ENCODE results near the gene CACNA2D3. TPM values are rescaled to one million over a fixed set of nuclear protein-coding genes. Genes with fewer than 3 reads are reported as not detected.

The CACNA2D3 gene
- total RNA-seq, 4 donors from 2014 or later: 0.27 to 1.5 (median 0.79) TPM

DNA sequence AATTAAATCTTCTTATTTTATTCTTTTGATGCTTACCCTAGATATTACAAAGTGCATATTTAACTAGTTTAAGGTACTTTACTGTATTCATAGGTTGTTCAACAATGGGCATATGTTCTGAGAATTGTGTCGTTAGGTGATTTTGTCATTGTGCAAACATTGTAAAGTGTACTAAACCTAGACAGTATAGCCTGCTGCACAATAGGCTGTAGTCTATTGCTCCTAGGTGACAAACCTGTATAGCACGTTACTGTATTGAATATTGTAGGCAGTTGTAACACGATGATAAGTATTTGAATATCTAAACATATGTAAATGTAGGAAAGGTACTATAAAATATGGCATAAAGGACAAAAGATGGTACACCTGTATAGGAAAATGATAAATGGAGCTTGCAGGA is 100.7 kb downstream of the CACNA2D3 start:
- no peak for DNase-seq (ENCODE audit: low spot score in 2 of 2)
- TF ChIP-seq, protein P1, sequence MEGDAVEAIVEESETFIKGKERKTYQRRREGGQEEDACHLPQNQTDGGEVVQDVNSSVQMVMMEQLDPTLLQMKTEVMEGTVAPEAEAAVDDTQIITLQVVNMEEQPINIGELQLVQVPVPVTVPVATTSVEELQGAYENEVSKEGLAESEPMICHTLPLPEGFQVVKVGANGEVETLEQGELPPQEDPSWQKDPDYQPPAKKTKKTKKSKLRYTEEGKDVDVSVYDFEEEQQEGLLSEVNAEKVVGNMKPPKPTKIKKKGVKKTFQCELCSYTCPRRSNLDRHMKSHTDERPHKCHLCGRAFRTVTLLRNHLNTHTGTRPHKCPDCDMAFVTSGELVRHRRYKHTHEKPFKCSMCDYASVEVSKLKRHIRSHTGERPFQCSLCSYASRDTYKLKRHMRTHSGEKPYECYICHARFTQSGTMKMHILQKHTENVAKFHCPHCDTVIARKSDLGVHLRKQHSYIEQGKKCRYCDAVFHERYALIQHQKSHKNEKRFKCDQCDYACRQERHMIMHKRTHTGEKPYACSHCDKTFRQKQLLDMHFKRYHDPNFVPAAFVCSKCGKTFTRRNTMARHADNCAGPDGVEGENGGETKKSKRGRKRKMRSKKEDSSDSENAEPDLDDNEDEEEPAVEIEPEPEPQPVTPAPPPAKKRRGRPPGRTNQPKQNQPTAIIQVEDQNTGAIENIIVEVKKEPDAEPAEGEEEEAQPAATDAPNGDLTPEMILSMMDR (IDR thresholded peaks at IDR 0.05): no peak
- no peak for TF ChIP-seq POLR2A (IDR thresholded peaks at IDR 0.05)
- WGBS, 2 donors: 88 to 93% methylated on average over 3 of the region's 3 CpGs
- intact Hi-C loops (cut with DNase I; ENCODE audit: low total_unique reads): no loop called here
- no peak overlapping the region for H3K4me3 ChIP-seq (ENCODE audit: low read depth, poor library complexity, severe bottlenecking)

- 65 to 68% methylated on average over 8 of the region's 8 CpGs for WGBS, 2 donors
- no peak overlapping the region for H3K4me3 ChIP-seq (ENCODE audit: low read depth, poor library complexity, severe bottlenecking)
- DNase-seq (ENCODE audit: low spot score in 2 of 2): no peak
- intact Hi-C loops (cut with DNase I; ENCODE audit: low total_unique reads): no loop called here
- TF ChIP-seq, protein P1 (IDR thresholded peaks at IDR 0.05): no peak
- no peak for TF ChIP-seq POLR2A (IDR thresholded peaks at IDR 0.05)
Measured at GRCh38 chr3:54225841-54226528, 103.6 kb downstream of the CACNA2D3 start.

GRCh38 chr3:54228806-54229205 is 106.5 kb downstream of the CACNA2D3 start:
- intact Hi-C loops (cut with DNase I; ENCODE audit: low total_unique reads): no loop called here
- TF ChIP-seq, protein P1 (IDR thresholded peaks at IDR 0.05): no peak
- no peak for TF ChIP-seq POLR2A (IDR thresholded peaks at IDR 0.05)
- 65 to 72% methylated on average over 5 of the region's 5 CpGs for WGBS, 2 donors

DNA sequence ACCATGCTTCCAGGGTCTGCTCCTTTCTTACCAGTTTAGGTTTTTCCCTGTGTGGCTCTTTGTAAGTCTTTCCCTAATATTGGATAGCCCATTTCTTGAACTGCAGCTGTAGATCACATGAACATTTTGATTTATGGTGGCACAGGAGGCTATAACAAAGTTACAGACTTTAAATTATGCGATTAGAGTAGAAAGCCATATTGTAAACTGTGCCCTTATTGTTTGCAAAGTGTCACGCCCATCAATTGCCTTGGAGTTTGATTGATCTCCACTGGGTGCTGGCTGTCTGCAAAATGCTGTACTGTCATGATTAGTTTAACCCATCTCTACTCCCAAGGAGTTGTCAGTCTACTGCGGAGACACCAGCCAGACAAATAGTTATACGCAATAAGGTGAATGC is 110.3 kb downstream of the CACNA2D3 start:
- 75 to 79% methylated on average over 4 of the region's 4 CpGs for whole genome bisulfite sequencing, 2 donors
- no peak for DNase-seq (ENCODE audit: low spot score in 2 of 2)
- intact Hi-C loops (cut with DNase I; ENCODE audit: low total_unique reads): loop anchor here (5.0 kb wide), 1 partner anchor 1325 kb away; no protein-coding TSS in a partner anchor

More at GRCh38 chr3:54228806-54229205, 106.5 kb downstream of the CACNA2D3 start:
- DNase-seq (ENCODE audit: low spot score in 2 of 2): no peak
- H3K4me3 ChIP-seq (ENCODE audit: low read depth, poor library complexity, severe bottlenecking): no peak overlapping the region

DNA sequence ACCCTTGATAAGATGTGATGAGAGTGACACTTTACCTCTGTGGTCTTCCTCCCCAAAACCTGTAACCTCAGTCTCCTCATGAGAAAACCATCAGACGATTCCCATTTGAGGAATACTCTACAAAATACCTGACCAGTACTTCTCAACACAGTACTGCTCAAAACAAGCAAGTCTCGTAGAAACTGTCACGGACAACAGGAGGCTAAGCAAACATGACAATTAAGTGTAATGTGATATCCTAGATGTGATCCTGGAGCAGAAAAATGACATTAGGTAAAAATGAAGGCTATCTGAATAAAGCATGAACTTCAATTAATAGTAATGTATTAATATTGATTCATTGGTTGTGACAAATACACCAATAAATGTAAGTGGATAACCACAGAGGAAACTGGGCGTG is 113.6 kb downstream of the CACNA2D3 start:
- DNase-seq (ENCODE audit: low spot score in 2 of 2): no peak
- intact Hi-C loops (cut with DNase I; ENCODE audit: low total_unique reads): no loop called here
- no peak for TF ChIP-seq POLR2A (IDR thresholded peaks at IDR 0.05)
- TF ChIP-seq, protein P1 (IDR thresholded peaks at IDR 0.05): no peak
- H3K4me3 ChIP-seq (ENCODE audit: low read depth, poor library complexity, severe bottlenecking): no peak overlapping the region
- WGBS, 2 donors: 79 to 82% methylated on average over 4 of the region's 4 CpGs

More for the DNA sequence above, 110.3 kb downstream of the CACNA2D3 start:
- H3K4me3 ChIP-seq (ENCODE audit: low read depth, poor library complexity, severe bottlenecking): no peak overlapping the region
- TF ChIP-seq, protein P1 (IDR thresholded peaks at IDR 0.05): no peak
- TF ChIP-seq POLR2A (IDR thresholded peaks at IDR 0.05): no peak

GRCh38 chr3:54237109-54237508 is 114.8 kb downstream of the CACNA2D3 start:
- 62 to 66% methylated on average over 3 of the region's 3 CpGs for WGBS, 2 donors
- TF ChIP-seq, protein P1 (IDR thresholded peaks at IDR 0.05): no peak
- TF ChIP-seq POLR2A (IDR thresholded peaks at IDR 0.05): no peak
- intact Hi-C loops (cut with DNase I; ENCODE audit: low total_unique reads): no loop called here
- H3K4me3 ChIP-seq (ENCODE audit: low read depth, poor library complexity, severe bottlenecking): no peak overlapping the region
- DNase-seq (ENCODE audit: low spot score in 2 of 2): no peak

Data from lower leg skin (tissue), 4 donors.